AG09319 (cell line): ENCODE measurements around the gene ZNHIT6.

Experiments
- DNase-seq: peaks from one replicate; pipeline ENCODE4 v3.0.0-alpha.2; 2010; ENCODE audit warnings: low read depth; ENCODE audit errors: extremely low read depth
- TF ChIP-seq, protein P1 (sequence below): IDR thresholded peaks from 2 replicates; pipeline ENCODE4 v1.5.1; 2011; ENCODE audit warnings: low read depth, mild to moderate bottlenecking, inconsistent platforms, low read length, moderate library complexity

The ZNHIT6 gene

DNA sequence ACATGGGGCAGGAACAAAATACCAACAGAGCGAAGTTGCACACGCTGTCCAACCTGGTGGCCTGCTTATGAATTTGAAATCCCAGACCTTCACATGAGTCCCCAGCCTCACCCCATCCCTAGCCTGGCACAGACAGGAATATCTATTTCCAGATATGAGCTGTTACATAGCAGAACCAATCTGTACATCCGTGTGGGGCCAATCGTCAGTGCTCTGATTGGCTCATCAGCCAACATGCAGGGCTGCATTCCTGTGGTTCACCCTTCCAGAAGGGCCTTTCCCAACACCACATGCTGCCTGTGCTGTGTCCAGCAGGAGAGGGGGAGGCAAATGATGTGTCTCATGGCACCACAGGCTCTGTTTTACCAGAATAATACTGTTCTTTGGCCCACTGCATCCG is 96.4 kb downstream of the ZNHIT6 start:
- DNase-seq, result peak; percentile 94

DNA sequence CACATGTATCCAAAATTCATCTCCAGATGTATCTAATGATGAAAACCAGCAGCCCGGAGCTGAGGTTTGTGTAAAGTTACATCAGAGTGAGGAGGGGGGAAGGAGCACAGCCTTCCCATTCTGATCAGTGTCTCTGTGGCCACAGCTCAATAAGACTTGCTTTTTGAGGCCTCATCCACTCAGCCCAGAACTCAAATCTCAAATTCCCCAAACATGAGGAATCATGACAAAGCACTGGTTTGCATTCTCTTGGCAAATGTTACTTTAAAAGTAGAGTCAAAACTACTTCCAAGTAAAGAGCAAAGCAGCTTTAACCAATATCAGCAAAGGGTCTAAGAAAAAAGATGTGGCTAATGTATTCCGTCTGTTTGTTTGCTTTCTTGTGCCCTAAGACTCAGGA is 96.8 kb downstream of the ZNHIT6 start:
- TF ChIP-seq, protein P1, sequence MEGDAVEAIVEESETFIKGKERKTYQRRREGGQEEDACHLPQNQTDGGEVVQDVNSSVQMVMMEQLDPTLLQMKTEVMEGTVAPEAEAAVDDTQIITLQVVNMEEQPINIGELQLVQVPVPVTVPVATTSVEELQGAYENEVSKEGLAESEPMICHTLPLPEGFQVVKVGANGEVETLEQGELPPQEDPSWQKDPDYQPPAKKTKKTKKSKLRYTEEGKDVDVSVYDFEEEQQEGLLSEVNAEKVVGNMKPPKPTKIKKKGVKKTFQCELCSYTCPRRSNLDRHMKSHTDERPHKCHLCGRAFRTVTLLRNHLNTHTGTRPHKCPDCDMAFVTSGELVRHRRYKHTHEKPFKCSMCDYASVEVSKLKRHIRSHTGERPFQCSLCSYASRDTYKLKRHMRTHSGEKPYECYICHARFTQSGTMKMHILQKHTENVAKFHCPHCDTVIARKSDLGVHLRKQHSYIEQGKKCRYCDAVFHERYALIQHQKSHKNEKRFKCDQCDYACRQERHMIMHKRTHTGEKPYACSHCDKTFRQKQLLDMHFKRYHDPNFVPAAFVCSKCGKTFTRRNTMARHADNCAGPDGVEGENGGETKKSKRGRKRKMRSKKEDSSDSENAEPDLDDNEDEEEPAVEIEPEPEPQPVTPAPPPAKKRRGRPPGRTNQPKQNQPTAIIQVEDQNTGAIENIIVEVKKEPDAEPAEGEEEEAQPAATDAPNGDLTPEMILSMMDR, result no peak
- peak; percentile 84 for DNase-seq

More for the DNA sequence above, 96.4 kb downstream of the ZNHIT6 start:
- TF ChIP-seq, protein P1, result no peak

DNA sequence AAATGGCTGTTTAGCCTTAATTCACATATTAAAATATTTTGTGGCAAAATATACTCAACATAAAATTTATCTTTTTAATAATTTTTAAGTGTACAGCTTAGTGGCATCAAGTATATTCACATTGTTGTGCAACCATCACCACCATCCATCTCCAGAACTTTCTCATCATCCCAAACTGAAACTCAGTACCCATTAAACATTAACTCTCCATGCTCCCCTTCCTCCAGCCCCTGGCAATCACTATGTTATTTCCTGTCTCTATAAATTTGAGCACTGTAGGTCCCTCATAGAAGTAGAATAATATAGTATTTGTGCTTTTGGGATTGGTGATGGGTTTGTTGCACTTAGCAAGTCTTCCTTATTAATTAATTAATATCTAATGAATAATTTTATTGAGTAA is 98.3 kb downstream of the ZNHIT6 start:
- no peak for DNase-seq
- TF ChIP-seq, protein P1, result no peak

DNA sequence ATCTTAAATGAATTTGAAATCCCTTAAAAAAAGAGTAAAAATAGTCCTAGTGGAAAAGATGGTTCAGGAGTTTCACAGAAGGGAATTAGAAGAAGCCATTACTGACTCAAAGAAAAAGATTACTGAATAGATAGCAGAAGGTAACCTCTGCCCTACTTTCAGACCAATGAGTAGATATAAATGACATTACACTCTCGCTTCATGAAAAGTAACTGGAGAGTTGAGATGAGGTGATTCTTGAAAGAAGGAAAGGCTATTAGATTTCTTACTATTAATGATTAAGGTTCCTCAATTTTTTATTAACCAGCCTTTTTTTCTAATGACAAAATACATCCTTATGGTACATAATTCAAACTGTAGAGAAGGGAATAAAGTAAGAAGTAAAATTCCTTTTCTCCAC is 99.4 kb downstream of the ZNHIT6 start:
- no peak for DNase-seq
- TF ChIP-seq, protein P1, result no peak

DNA sequence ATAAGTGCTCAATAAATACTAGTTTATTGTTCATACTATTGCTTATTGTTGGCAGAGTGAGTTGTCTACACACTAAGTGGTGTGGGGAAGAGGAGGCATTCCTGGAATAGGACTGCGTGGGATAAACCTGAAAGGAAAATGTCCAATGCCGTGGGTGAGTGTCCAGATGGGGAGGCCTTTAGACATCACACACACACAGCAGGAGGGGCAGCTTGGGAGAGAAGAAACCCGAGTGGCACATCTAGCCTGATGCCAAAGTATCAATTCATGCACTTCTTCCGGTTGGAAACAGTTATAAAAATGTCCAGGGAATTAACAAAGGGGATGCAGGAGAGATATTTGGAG is 100.3 kb downstream of the ZNHIT6 start:
- TF ChIP-seq, protein P1, result no peak

DNA sequence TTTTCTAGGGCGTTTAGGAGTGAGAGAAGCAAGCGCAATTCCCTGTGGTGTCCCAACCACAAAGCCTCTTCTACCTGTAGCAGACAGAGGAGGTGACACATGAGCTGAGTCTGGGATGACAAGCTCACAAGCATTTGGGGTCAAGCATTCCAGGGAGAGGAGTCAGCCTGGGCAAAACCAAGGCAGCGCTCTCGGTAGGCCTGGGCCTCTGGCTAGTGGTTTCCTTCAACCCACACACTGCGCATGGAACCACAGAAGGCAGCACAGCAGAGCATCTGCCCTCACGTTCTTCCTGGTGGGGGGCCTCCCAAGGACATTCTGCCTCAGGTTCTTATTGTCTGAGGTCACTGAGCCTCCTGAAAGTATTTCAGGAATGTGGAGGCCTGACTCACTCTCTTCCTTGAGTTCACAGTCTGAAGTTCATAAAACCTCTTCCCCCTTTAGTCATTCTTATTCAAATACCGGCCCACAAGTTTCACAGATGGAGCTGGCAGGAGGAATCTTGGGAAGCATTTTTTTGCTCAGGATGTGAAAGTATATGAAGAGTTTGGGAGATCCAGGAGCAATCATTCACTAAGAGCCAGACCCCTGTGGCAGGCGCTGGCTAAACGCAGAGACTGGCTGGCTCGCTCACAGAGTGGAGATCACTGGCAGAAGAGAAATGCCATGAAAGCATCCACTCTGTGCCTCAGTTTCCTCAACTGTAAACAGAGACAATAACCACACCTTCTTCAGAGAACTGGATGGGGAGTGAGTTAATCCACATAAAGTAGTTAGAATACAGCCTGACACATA is 100.9 kb downstream of the ZNHIT6 start:
- peak; percentile 85 for DNase-seq
- TF ChIP-seq, protein P1, result no peak

More for the DNA sequence above, 100.3 kb downstream of the ZNHIT6 start:
- no peak for DNase-seq

DNA sequence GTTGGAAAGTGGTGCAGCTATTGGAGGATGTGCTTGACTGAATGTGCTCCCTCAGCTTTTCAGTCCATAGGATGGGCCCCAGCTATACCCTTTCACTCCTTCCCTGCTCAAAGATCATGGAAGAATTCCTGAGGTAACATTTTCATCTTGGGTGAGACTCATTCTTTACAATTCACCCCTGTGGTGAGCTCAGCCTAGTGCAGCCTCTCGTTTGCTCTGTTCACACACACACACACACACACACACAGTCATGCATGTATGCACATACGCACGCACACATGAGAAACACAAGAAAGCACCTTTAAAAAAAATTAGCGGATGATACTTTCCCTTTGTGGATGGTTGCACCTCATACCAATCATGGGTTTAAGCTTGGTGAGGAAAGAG is 101.8 kb downstream of the ZNHIT6 start:
- no peak for DNase-seq
- TF ChIP-seq, protein P1, result no peak
